ENCODE measurements around the gene BCAS1.

GRCh38 chr20:54020868-54021267, 49.5 kb downstream of the BCAS1 start:
- no peak for TF ChIP-seq CTCF (IDR thresholded peaks at IDR 0.05; ENCODE audit: insufficient read depth, low read length)
- no peak for TF ChIP-seq REST (IDR thresholded peaks at IDR 0.05; ENCODE audit: insufficient replicate concordance, low read depth)
- no peak for TF ChIP-seq POLR2AphosphoS5 (IDR thresholded peaks at IDR 0.05; ENCODE audit: low read depth)
- no peak for TF ChIP-seq GABPA (IDR thresholded peaks at IDR 0.05; ENCODE audit: low read depth)
- TF ChIP-seq SPI1 (IDR thresholded peaks at IDR 0.05; ENCODE audit: borderline replicate concordance, low read depth), result no peak
